Superior temporal gyrus (tissue), 1 donor: ENCODE results near the gene PRKD2.
"Not testable (repeated sequence)": the region's sequence is repeated elsewhere in the genome, so short reads cannot be mapped to it uniquely, and the experiment has no call there.

Experiments used
- DNase-seq: peaks from one replicate; pipeline ENCODE4 v3.0.0-alpha.2; 2016; ENCODE audit errors: extremely low spot score

The PRKD2 gene

GRCh38 chr19:46724468-46724867, 7.6 kb upstream of the PRKD2 start:
- DNase-seq: no peak

GRCh38 chr19:46723471-46723870, 6.6 kb upstream of the PRKD2 start:
- DNase-seq: no peak

DNA sequence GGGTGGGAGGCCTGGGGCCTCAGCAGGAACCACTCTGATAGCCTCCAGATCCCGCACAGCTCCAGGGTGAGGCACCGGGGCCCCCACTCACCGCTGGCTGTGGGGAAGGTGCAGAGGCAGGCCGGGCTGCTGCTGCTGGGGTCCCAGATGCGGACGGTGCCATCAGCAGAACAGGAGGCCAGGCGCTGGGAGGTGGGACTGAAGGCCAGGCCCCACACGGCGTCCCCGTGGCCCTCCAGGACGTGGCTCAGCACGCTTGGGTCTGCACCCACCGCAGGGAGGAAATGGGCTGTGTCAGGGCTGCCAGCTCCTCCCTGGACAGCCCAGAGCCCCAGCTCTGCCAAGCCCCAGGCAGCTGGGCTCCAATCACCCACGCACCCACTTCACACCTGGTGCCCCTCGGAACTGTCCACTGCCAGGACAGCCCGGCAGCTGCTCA, 6.1 kb upstream of the PRKD2 start:
- DNase-seq: no peak

GRCh38 chr19:46722421-46723022, 5.6 kb upstream of the PRKD2 start:
- no peak for DNase-seq

- DNase-seq: no peak
Measured at GRCh38 chr19:46722004-46722380, 5.1 kb upstream of the PRKD2 start.

GRCh38 chr19:46721269-46722003, 4.5 kb upstream of the PRKD2 start:
- DNase-seq: no peak

GRCh38 chr19:46720503-46721239, 3.8 kb upstream of the PRKD2 start:
- DNase-seq: no peak

- no peak for DNase-seq
Measured at GRCh38 chr19:46719629-46720502, 3.0 kb upstream of the PRKD2 start.

DNA sequence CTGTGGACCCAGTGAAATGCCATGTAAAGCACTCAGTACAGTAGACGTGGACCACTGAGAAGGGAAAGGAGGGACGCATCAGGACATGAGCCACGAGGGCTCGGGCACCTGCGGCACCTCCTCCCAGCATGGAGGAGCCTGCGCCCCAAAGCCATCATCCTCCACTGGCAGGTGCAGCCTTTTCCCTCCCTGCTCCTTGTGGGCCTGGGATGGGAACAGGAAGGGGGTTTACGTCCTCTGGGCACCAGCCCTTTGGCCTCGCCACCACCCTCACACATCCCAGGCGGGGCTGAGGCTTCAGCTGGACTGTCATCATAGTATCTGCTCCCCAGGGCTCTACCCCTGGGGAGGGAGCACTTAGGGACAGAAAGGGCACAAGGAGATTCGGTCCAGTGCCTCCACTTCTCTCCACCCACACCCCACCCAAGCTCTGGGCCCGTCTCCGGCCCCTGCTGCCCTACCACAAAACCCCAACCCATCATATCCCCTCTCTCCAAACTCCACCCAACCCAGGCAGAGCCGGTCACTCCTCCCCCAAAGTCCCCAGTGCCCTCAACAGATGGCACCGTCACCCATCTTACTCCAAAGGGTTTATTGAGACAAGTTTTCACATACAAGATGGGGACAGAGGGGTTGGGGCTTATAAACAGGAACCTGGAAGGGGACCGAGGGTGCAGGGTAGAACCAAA, 2.2 kb upstream of the PRKD2 start:
- no peak for DNase-seq

DNA sequence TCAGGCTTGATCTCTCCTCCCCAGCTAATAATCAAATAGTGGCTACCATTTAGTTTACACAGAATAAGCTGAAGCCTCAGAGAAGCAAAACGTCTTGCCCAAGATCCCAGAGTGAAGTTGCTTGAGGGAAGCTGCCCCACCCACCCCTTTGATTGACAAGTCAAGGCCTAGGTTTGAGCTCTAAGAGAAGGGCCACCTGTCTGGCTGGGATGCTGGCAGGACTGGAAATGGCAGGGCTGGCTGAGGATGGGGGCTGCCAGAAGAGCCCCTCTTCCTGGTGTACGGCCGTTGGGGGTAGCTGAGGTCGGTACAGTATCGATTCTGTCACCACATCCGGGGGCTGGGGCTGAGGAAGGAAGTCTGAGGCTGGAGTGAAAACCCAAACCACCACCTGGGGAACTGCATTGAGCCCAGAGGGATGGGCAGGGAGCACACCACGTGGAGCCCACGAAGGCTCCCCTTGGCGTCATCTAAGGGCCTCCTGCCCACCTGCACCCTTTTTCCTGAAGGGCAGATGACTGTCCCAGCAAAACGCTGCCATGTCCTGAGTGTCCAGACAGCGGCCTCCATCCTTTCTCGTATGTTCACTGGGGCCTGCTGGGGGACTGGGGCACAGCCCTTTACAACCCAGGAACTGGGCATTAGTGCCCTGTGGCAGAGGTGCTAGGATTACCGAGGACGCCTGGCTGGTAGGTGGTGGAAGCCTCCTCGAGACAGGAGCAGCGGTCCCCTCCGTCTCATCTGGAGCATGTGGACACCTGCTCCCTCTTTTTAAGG, 1.4 kb upstream of the PRKD2 start:
- no peak for DNase-seq

GRCh38 chr19:46717716-46718143, 816 bp upstream of the PRKD2 start:
- DNase-seq: no peak

DNA sequence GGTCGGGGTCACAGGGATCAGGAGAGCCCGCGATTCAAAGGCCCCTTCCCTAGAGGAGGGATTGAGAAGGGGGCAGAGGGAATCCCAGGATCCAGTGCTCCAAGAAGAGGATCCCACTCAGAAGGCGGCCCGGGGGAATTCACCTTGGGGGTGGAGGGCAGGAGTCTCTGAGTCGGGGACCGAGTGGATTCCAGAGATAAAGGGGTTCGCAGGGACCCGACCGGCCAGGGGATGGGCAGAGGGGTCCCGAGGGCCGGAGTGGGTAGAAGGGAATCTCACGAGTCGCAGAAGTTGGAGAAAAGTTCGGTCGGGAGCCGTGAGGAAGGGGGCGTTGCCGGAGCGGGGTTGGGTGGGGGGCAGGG, 261 bp downstream of the PRKD2 start:
- no peak for DNase-seq

DNA sequence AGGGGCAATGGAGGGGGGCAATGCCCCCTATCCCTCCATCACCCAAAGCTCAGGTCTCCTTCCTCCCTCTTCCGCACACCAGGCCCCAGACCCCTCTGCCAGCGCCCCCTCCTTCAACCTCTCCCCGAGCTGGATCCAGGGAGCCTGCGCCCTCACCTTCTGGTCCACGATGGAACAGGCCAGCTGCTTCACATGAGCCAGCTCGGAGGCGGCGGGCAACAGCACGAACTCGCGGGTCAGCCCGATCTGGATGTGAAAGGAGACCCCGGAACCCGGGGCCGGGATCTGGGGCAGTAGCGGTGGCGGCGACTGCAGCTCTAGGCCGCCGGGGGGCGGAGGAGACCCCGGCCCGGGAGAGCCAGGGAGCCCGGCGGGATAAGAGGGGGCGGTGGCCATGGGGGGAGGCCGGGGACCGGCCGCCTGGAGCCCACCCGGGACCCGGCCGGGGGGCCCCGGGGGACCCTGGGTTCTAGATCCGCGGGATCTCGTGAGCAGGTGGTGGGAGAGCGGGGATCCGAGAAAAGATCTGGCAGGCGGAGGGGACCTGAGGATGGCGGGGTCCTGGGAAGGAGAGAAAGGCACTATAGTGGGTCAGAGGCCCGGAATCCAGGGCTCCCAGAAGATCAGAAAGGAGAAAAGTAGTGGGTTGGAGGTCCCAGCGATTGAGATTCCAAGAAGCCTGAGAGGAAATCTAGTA, 791 bp downstream of the PRKD2 start:
- DNase-seq: no peak

GRCh38 chr19:46715620-46715974, 1.3 kb downstream of the PRKD2 start:
- DNase-seq: no peak

GRCh38 chr19:46714444-46715106, 2.3 kb downstream of the PRKD2 start:
- no peak for DNase-seq

DNA sequence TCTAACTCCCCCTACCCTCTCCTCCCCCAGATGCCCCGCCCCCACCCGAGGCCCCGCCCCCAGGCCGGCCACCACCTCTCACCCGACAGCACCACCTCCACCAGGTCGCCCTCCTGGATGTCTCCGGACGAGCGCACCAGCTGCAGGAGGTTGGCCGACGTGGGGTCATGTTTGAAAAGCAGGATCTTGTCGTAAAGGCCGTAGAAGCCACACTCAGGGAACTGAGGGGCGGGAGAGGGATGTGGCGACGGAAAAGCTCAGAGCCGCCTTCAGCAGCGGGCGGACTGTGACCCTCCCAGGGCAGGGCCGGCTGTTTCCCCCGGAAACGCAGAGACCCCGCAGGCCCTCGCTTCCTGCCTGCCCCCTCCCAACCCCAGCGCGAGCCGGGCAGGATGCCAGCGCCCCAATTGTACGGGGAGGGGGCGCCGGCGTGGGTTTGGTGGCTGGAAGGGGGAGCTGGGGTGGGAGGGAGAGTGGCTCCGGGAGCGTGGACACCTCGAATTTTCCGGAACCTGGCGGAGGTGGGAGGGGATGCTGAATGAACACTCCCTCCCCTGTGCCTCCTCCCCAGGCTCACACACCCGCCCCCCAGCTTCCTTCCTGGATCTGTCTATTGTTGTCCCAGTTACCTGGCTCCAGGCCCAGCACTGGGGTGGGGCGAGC, 3.0 kb downstream of the PRKD2 start:
- DNase-seq: no peak

DNA sequence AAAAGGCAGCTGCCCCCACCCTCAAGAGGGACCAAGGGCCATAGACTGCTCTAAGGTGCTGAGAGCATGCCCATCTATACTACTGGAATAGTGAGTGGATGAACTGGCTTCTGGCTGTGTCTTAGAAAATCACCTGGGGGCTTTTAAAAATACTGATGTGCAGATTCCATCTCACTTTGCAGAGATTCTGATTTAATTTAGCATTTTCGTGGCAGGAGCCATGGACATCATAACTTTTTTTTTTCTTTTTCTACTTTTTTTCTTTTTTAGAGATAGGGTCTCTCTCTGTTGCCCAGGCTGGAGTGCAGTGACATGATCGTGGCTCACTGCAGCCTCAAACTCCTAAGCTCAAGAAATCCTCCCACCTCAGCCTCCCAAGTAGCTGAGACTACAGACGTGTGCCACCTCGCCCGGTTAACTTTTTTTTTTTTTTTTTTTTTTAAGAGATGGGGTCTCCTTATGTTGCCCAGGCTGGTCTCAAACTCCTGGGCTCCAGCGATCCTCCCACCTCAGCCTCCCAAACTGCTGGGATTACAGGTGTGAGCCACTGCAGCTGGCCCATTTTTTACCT, 4.1 kb downstream of the PRKD2 start:
- not testable (repeated sequence) for DNase-seq

- no peak for DNase-seq
Measured at GRCh38 chr19:46710687-46711086, 6.2 kb downstream of the PRKD2 start.
